Suppressor macrophage (primary cell): ENCODE data around the gene GABRG3.

Source experiments
- DNase-seq, 4 experiments: peaks; one replicate each; pipeline ENCODE4 v3.0.0-alpha.2; 2020 to 2022

GABRG3 gene

GRCh38 chr15:27587810-27588209, 616.8 kb downstream of the GABRG3 start:
- DNase-seq: no peak

GRCh38 chr15:27589260-27589659, 618.3 kb downstream of the GABRG3 start:
- DNase-seq: no peak

GRCh38 chr15:27589782-27590181, 618.8 kb downstream of the GABRG3 start:
- no peak for DNase-seq
